Osteocyte (in vitro differentiated cells): ENCODE data around the gene ACSL5. TPM values are rescaled to one million over a fixed set of nuclear protein-coding genes. Genes with fewer than 3 reads are reported as not detected.

ENCODE experiments used
- DNase-seq: peaks from one replicate; pipeline ENCODE4 v3.0.0; 2021; ENCODE audit warnings: mixed read lengths; ENCODE audit not compliant: unreplicated experiment; ENCODE audit errors: extremely low spot score
- H3K27ac Mint-ChIP-seq: one replicate; pipeline ENCODE4 v1.8.0; 2021; ENCODE audit warnings: mild to moderate bottlenecking, mixed read lengths; ENCODE audit not compliant: unreplicated experiment
- H3K27me3 Mint-ChIP-seq: one replicate; pipeline ENCODE4 v1.8.0; 2021; ENCODE audit warnings: mixed read lengths; ENCODE audit not compliant: unreplicated experiment
- H3K36me3 Mint-ChIP-seq: one replicate; pipeline ENCODE4 v1.8.0; 2021; ENCODE audit warnings: mixed read lengths; ENCODE audit not compliant: unreplicated experiment
- H3K4me1 Mint-ChIP-seq: one replicate; pipeline ENCODE4 v1.8.0; 2021; ENCODE audit warnings: mixed read lengths; ENCODE audit not compliant: unreplicated experiment
- H3K4me3 Mint-ChIP-seq: one replicate; pipeline ENCODE4 v1.8.0; 2021; ENCODE audit warnings: mild to moderate bottlenecking, moderate library complexity, mixed read lengths; ENCODE audit not compliant: unreplicated experiment
- H3K9me3 Mint-ChIP-seq: one replicate; pipeline ENCODE4 v1.8.0; 2021; ENCODE audit warnings: mixed read lengths; ENCODE audit not compliant: unreplicated experiment
- CTCF ChIP-seq: fragments of 200-600 bp; sonication (generic); IDR thresholded peaks from 2 replicates; pipeline ENCODE4 v1.5.0; 2021; ENCODE audit warnings: antibody characterized with exemption, mild to moderate bottlenecking, moderate library complexity
- total RNA-seq: library from RNA; stranded (reverse); gene quantifications from 2 replicates; pipeline ENCODE4 v1.2.1, GENCODE V29; 2021

Gene ACSL5
- total RNA-seq, 1 donor from 2014 or later: 0.46 TPM

DNA sequence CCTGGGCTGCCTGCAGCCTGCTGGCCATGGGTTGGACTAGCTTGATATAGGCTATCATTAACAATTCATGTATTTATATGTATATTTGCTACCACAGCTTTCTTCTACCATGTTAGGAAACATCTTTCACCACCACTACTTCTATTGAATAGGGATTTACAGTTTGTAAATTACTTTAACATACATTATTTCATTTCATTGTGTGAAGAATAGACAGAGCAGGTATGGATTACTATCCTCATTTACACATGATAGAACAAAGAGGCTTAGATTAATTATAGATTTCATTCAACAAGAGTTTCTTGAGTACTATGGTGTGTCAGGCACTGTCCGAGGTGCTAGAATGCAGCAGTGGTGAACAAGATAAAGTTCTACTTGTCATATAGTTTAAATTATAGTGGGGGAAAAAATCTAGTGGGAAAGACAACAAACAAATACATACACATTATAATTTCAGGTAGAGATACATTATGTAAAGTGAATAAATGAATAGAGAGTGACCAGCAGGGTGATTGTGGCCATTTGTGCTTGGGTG lies 93.7 kb downstream of the ACSL5 start:
- TF ChIP-seq CTCF: no peak
- no peak overlapping the region for H3K27ac Mint-ChIP-seq
- DNase-seq: no peak
- no peaks in the 10 kb centered on the region for H3K27me3 Mint-ChIP-seq
- H3K36me3 Mint-ChIP-seq: peaks cover 25% of the 10 kb centered on the region
- H3K9me3 Mint-ChIP-seq: no peaks in the 10 kb centered on the region
- peaks cover 1% of the 10 kb centered on the region for H3K4me1 Mint-ChIP-seq
- H3K4me3 Mint-ChIP-seq: no peak overlapping the region

DNA sequence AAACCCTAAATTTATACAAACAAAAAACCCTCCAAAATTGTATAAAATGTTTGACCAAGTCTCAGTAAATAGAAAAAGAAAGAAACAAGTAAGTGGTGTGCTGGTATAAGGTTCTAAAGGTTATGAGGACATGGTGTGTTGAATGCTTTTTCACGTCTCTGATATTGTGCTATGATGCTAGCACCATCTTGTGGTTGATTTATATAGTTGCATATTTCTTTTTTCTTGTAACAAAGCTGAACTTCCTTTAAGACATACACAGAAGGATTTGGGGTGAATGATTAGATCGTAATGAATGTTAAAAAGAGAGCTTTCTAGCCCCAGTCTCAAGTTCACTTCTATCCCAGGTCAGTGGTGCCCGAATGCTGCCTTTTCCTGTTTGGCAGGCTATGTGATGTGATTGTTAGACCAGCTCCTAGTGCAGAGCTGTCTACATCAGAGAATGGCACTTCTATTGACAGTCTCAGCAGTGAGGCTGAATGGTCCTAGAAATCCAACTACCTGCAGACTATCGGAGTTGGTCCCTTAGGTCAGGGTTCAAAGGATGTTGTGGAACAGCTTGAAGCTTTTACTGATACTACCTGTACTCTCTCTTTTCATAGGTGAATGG lies 98.1 kb downstream of the ACSL5 start:
- H3K36me3 Mint-ChIP-seq: peaks cover 4% of the 10 kb centered on the region
- no peak overlapping the region for H3K27ac Mint-ChIP-seq
- H3K27me3 Mint-ChIP-seq: no peaks in the 10 kb centered on the region
- DNase-seq: no peak
- H3K4me3 Mint-ChIP-seq: no peak overlapping the region
- no peaks in the 10 kb centered on the region for H3K9me3 Mint-ChIP-seq
- TF ChIP-seq CTCF: peak; percentile 73
- H3K4me1 Mint-ChIP-seq: peaks cover 1% of the 10 kb centered on the region

DNA sequence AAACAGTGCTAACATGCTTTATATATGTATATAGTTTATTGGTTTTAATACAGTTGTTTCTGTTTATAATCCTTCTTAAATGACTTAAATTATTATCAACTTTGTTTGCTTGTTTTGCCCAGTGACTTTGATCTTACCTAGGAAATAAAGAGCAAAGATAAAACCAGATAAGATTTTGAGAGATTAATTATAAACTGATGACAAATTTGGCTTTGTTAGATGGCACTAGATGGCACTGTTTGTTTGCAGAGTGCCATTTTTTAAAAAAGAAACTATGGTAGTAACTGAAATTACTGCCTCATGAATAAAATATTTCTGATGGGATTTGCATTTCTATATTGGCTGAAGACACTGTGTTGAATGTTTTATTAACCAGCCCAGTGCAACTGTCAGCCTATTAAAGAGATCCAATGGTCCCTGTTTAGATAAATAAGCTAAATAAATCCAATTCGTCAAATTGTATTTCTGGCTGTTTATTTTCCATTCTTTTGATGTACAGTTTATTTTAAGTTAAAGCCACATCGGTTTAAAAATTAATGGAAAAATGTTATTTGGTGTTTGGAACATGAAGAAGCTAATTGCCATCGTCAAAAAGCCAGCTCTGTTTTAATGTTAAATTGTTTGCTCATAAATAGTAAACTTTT lies 101.8 kb downstream of the ACSL5 start:
- no peak for DNase-seq
- peak; percentile 69 for TF ChIP-seq CTCF
- no peak overlapping the region for H3K4me3 Mint-ChIP-seq
- H3K27me3 Mint-ChIP-seq: no peaks in the 10 kb centered on the region
- peaks cover 1% of the 10 kb centered on the region for H3K4me1 Mint-ChIP-seq
- no peak overlapping the region for H3K27ac Mint-ChIP-seq
- H3K36me3 Mint-ChIP-seq: no peaks in the 10 kb centered on the region
- no peaks in the 10 kb centered on the region for H3K9me3 Mint-ChIP-seq

Other genes starting within 250 kb of the ACSL5 start
- gene GPAM, start 190.4 kb upstream of the ACSL5 start, total RNA-seq: 10.0 and 11.9 TPM in 2 replicates
- not detected in 2 replicates for gene TECTB, start 90.7 kb upstream of the ACSL5 start, total RNA-seq
- gene ZDHHC6, start 72.8 kb downstream of the ACSL5 start, total RNA-seq: 28.5 and 32.6 TPM in 2 replicates
- gene VTI1A, start 73.1 kb downstream of the ACSL5 start, total RNA-seq: 26.3 and 29.1 TPM in 2 replicates